Stimulated activated CD4-positive, alpha-beta T cell treated with anti-CD3 and anti-CD28 coated beads, Interleukin-15, amount 100 ng/mL, for 24 hours (primary cell): ENCODE results near the gene KRT86.
"Not testable (repeated sequence)": the region's sequence is repeated elsewhere in the genome, so short reads cannot be mapped to it uniquely, and the experiment has no call there.

Source experiments
- DNase-seq: peaks from one replicate; pipeline ENCODE4 v3.0.0-alpha.2; 2020

The KRT86 gene

GRCh38 chr12:52270541-52271070, 3.8 kb upstream of the KRT86 start:
- no peak for DNase-seq

- no peak for DNase-seq
Observed at GRCh38 chr12:52271158-52271557, 3.3 kb upstream of the KRT86 start.

DNA sequence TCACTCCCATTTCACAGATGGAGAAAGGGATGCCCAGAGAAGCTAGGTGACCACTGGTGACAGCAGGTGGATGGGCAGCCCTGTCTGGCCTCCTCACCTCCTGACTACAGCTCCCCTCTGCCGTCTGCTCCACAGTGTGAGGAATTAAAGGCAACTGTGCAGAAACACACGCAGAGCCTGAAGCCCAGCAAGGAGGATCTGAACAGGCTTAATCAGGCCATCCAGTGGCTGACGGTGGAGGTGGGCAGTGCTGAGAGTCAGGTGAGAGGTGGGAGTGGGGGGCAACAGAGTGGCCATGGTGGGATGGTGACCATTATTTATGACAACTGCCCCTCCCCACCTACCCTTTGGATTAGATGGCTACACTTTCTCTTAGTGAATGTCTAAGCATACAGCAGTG, 1.2 kb downstream of the KRT86 start:
- DNase-seq = no peak

DNA sequence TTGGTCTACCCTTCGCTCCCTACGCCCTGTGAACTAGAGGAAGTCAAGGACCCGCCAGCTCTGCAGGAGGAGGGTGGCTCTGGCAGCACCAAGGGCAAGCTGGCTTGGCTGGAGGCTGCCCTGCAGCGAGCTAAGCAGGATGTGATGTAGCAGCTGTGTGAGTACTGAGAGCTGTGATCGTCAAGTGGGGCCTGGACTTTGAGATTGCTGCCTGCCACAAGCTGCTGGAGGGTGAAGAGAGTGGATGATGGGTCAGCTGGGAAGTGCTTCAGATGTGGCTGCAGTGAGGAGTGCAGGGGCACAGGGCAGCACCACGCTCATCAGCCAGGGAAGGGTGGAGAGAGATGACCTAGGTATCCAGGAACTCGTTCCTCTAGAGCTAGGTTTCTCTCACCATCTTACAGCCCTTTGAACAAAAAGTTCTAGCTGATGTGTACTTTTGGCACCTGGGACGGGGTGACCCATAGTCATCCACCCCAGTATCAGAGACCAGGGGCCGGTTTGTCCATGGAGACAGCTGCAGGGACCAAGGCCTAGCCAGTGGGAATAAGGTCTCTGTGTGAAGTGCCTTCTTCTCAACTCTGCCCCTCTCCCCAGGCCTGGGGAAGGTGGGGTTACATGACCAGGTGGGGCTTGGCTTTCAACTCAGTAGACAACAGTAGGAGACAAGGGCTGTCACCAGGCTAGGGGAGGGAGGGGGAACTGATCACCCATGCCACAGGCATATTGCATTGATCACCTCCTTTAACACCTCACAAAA, 3.2 kb downstream of the KRT86 start:
- no peak for DNase-seq

DNA sequence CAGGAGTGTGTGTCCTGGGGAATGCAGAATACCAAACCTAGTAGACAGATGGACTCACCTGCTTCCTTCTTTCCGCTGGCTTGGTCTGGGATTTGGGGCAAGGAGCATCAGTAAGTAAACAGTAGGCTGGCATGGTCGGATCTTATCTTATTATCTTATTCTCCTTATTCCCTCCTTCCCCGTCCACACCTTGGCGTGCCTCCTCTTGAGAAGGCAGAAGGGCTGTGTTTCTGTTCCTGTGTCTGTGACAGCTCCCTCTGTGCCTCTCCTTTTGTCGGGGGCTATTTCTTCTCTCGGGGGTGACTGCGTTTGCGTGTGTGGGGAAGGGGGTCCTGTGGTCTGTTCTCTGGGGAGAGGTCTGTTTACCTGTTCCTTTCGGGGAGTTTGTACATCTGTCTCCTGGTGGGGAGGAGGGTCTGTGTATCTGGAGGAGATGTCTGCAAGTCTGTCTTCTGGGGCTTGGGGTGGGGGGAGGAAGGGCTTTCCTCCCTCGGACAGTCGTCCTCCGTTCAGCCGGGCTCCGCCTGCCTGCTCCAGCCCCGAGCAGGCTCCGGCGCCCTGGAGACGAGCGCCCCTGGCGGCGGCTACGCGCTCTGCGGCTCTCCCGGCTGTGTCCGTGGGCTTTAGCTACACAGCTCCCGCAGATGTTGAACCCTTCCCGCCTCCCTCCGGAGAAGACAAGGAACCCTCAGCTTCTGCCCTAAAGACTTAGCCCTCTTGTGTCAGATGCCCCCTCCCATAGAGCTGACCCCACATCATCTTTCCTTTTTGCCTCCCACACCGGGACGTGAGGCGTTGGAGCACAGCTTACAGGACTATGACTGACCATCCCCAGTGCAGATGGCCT, 4.4 kb downstream of the KRT86 start:
- DNase-seq = peak; percentile 80

DNA sequence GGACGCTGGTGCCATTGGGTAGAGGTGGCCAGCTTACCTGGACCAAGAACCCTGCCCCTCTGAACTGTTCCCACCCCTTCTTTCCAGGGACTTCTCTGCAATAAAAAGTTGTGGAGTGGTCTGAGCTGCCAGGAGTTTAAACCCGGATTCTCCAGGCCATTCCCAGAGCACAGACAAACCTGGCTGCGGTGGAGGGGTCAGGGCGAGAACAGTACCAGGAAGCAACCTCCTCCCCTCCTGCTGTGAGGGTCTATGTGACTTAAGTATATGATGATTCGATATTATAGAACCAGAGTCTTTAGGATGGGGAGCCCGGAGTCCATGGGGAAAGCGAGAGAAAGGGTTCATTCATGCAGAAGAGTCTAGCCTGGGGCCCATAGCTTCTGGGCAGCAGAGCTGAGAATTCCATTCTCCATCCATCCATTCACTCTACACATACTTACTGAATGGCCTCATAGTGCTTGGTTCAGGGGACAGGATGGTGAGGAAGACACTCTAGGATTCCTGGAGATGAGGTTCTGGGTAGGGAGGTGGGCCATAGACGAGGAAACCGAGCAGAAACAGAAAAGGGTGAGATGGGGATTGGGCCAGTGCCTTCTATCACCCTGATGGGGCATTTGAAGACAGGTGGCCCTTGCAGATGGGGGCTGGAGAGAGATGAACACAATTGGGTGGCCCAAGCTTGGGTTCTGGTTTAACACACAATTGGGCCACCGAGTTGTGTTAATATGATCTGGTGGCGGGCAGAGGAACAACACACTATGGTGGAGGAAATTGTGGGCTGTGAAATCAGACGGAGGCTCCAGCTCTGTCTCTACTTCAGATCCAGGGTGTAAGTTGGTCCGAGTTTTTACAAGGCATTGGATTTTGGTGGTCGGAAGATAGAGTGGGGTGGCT, 5.2 kb downstream of the KRT86 start:
- DNase-seq = no peak

DNA sequence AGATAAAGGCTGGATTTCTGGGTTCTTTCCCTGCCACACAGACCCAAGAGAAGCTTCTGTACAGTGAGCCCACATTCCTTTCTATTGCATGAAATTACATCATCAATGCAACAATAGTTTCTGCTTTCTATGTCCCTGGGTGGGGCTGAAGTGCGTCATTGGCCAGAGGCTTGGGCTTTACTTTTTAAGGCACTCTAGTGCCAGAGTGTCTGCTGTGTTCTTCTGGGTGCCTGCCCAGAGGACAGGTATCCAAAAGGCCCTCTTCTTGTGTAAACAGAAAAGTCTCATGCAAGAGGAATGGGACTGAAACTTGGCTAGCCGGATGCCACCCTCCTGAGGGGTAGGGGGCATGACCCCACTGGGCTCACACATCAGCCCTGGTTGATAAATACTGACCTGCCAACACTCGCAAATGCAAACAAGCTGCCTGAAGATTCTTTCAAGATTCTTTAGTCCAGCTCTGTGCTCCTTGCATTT, 5.9 kb downstream of the KRT86 start:
- no peak for DNase-seq

DNA sequence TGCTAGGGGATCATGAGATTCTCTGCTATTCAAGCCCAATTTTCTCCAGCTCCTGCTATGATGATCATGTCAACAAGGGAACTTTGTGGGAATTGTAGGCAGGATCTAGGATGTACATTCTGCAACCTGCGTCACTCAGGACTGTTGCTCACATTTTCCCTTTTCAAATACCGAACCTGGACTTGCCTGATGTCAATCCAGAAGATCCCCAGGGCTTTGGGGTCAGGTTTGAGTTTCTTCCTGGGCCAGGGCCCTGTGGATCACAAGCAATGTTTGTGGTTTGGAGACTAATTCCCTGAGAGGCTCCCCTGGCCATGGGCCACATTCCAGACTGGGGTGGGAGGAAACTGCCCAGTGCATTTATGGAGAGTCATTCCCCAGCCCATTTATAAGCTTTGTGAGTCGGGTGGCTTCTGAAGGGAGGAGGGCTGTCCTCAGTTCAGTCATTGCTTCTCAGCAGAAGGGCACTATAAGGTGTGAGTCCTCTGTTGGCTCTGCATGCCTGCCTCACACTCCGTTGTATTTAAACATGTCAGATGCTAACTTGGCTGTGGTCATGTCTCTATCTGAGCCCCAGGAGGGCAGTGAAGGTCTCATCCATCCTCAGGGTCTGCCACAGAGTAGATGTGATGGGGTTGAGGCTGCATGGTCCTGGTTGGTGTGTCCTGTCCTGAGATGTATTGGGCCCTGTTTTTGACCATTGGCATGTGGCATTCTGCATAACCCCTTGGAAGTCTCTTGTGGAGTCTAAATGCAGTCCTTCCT, 6.5 kb downstream of the KRT86 start:
- no peak for DNase-seq

- DNase-seq = no peak
Observed at GRCh38 chr12:52284562-52285171, 10.2 kb downstream of the KRT86 start.

DNA sequence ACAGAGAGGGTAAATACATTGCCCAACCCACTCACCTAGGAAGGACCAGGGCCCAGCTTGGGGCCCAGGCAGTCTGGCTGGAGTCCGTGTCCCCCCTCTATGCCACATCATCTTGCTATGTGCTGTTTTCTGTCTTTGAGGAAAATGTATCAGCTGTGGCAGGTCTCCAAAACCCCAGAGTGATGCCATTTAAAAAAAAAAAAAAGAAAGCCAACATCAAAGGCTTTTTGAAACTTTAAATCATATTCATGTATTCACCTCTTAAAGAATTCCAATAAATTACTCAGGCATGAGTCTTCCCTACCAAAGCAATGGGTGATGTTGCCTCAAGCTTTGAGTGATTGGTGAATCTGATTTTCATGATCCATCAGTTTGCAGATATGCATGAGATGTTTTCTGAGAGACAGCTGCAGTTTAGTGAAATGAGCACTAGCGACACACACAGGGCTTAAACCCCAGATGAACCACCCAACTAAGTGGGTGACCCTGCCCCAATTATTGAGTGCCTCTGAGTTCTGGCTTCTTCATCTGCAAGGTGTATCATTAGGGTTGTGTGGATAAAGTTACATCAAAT, 10.8 kb downstream of the KRT86 start:
- DNase-seq = no peak

GRCh38 chr12:52285851-52286530, 11.5 kb downstream of the KRT86 start:
- DNase-seq = no peak

GRCh38 chr12:52286857-52287785, 12.7 kb downstream of the KRT86 start:
- not testable (repeated sequence) for DNase-seq

DNA sequence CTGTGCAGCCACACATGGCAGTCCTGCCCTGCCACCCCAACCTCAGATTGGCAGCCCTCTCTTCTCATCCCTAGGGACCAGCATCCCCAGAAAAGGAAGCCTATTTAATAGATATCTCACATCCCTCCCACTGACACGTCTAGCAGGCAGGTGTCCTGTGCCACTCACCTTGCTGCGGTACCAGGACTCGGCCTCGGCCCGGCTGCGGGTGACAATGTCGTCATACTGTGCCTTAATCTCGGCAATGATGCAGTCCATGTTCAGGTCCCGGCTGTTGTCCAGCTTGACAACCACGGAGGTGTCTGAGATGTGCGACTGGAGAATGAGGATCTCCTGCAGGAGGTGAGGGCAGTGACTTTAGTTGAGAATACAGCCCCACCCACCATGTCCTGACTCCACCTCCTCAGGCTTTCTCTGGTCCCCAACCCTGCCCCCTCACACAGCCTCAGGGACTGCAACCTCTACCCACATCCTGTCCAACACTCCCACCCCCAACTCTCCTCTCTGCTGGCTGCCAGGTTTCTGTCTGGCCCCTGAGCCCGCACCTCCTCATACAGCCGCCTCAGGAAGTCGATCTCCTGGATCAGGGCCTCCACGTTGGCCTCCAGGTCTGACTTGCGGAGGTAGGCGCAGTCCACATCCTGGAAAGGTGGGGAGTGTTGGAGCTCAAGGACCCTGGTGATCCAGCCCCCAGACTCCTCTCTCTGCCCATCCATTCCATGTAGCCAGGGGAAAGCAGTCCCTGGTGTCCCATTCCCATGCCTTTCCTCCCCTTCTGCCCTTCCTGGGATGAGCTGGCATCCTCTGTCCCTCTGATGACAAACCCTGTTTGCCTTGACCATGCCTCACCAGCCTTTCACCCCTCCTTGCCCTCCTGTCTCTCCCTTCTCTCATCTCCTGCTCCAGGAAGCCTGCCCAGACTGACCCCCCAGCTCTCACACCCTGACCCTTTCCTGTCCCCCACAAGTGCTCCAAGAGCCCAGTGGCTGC, 13.7 kb downstream of the KRT86 start:
- DNase-seq = not testable (repeated sequence)

- DNase-seq = not testable (repeated sequence)
Observed at GRCh38 chr12:52290483-52291134, 16.2 kb downstream of the KRT86 start.

- no peak for DNase-seq
Observed at GRCh38 chr12:52291267-52291935, 17.0 kb downstream of the KRT86 start, which contains the start of gene KRT81. KRT81 (minus strand) TSS chr12:52291534; CDS start chr12:52291465, 69 bp downstream.

DNA sequence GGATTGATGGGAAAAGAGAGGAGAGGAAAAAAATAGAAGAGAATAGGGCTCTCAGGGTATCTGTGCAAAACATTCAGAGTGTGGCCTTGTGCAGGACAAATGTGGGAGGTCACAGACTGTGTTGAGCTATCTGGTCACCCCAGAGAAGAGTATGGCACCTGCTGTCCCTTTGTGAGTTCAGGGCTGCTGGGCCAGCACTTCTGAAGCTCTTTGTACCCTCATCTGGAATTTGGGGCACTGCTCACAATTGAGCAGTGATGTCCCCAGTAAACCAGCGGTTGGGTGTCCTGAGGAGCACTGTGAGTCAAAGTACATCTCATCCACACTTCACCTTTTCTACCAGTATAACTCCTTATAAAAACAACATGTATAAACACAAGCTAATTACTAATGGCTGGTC, 19.5 kb downstream of the KRT86 start:
- no peak for DNase-seq

DNA sequence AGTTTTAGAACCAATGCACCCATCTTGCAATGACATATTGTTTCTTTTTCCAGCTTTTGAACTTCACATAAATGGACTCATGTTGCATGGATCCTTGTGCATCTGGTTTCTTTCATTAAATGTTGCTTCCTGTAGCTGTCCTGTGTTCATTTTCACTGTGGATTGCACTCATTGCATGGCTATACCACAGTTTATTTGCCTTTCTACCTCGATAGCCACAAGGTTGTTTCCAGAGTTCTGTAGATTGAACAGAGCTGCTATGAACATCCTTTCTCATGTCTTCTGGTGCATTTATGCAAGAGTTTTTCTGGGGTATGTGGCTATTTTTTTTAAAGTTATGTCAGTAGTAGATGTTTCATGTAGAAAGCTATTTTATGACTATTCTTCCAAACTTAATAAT, 20.4 kb downstream of the KRT86 start:
- DNase-seq = no peak
